ENCODE data around the gene P4HA2.
A peak's percentile ranks its signal among the peaks of the same experiment; 100 is the strongest.

- peak in 1 of 3 experiments; percentile 12 for TF ChIP-seq CTCF (optimal IDR thresholded peaks at IDR 0.05 in 1 of 3, IDR thresholded peaks at IDR 0.05 in 1 of 3, conservative IDR thresholded peaks at IDR 0.05 in 1 of 3; ENCODE audit: extremely low read depth in 1 of 3, insufficient read depth in 2 of 3, low read length in 3 of 3)
- no peak for TF ChIP-seq EZH2 (IDR thresholded peaks at IDR 0.05; ENCODE audit: low read length)
Observed at GRCh38 chr5:132237141-132237540, 9.5 kb upstream of the P4HA2 start.
